IPS DF 19.7 (cell line): Measurements from ENCODE around the gene ST6GALNAC3.
"Not testable (repeated sequence)": the region's sequence is repeated elsewhere in the genome, so short reads cannot be mapped to it uniquely, and the experiment has no call there.

ENCODE experiments used
- DNase-seq: peaks from one replicate; pipeline ENCODE4 v3.0.0-alpha.2; 2013; ENCODE audit warnings: low read depth, low spot score

Gene ST6GALNAC3

DNA sequence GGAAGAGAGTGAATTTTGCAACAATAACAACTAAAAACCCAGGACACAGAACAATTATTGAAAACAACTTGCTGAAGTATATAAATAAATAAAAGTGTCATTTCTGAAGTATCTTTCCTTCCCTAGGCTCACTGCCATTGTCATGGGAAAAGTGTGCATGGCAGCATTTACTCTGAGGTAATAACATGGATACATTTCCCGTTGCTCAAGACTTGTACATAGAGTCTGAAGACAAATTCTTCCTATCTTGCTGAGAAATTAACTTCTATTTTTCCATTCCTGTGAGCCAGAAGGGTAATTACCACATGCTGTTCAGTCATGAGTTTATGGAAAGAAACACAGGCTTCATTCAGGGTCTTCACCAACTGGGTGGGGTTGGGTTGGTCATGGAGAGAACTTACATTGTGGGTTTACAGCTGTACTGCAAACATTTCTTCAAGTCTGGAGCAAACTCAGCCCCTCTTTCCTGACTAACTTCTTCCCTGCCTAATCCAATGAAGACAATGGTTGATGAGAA is 32.2 kb downstream of the ST6GALNAC3 start:
- DNase-seq: no peak

DNA sequence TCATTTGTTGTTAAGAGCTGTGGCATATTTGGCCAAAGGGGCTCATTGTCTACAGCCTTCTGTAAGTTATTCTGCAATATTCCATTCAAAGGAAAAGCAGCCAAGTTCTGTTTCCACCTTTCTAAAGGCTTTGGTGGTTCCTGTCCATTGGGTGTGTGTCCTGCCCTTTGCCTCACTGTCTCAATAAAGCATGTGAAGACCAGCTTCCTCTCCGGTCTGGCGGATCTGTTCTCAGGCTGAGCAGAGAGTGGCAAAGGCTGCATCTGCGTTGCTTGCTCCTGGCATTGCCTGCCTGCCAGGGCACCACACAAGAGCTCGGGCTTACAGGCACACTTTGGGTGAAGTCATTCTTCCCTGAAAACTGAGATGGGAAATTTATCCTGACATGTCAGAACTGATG is 34.9 kb downstream of the ST6GALNAC3 start:
- no peak for DNase-seq

DNA sequence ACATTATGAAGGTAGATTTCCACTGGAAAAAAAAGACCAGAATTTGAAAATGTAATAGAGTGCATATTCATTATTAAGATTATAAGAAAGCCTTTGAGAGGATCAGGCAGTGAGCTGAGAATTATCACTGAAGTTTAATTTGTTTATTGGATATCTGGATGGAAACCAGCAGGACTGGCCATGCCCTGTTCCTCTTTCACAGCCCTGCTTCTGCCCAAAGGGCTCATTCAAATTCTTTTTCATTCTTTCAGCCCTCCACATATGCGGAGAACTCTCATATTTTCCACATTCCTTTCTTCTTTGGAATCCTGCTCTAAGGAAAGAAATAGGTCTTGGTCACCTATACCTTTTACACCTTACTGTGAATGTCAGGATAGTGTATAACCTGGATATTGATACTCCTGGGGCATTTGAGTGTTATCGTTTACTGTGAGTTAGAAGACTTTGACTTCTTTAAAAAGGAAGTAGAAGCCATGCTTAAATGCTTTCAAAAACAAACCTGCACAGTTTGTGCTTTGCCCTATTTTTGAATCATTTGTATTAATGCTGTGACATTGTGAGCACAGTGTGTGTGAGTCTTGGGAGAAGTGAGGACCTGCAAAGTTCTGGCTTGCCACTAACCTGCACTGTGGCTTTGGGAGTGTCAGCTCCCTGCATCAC is 35.5 kb downstream of the ST6GALNAC3 start:
- DNase-seq: no peak

- DNase-seq: no peak
Measured at GRCh38 chr1:76110666-76111065, 36.1 kb downstream of the ST6GALNAC3 start.

- DNase-seq: not testable (repeated sequence)
Measured at GRCh38 chr1:76112321-76112720, 37.8 kb downstream of the ST6GALNAC3 start.

DNA sequence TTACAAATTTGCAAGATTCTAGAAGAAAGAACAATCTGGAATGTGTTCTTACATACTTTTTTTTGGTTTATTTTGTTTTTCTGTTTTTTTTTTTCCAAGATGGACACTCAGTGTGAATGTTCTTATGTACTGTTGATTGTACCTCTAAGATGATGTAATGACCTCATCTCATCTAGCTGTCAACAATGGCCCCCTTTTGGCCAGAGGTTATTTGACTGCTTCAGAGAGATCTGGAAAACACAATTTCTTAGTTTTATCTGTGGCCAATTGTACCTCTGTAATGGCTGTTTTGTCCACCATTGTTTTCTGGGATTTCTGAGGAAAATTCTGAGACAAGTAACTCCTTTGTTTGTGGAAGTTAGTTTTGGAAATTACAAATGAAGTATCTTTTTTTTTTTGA is 38.9 kb downstream of the ST6GALNAC3 start:
- DNase-seq: no peak

GRCh38 chr1:76115171-76115570 is 40.6 kb downstream of the ST6GALNAC3 start:
- DNase-seq: no peak

- no peak for DNase-seq
Measured at GRCh38 chr1:76121850-76122249, 47.3 kb downstream of the ST6GALNAC3 start.

DNA sequence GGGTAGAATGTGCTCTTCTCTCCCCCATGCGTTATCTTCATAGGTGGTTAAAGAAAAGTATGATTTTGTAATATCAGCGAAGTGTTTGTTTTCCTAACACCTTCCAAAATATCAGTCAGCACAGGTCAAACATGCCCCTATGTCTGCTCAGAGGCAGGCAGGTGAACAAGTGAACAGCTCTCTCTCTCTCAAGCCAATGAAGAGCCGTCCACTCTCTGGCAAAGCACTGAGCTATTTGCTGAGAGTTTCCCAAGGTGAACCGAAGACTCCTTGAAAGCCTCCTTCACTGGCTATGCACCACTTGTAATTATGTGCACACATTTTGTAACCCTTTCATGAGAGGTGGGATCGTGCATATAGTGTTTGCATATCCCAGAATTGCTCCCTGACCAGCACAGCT is 47.7 kb downstream of the ST6GALNAC3 start:
- DNase-seq: no peak

- DNase-seq: not testable (repeated sequence)
Measured at GRCh38 chr1:76123411-76124064, 49.0 kb downstream of the ST6GALNAC3 start.

- DNase-seq: no peak
Measured at GRCh38 chr1:76124196-76124595, 49.6 kb downstream of the ST6GALNAC3 start.

DNA sequence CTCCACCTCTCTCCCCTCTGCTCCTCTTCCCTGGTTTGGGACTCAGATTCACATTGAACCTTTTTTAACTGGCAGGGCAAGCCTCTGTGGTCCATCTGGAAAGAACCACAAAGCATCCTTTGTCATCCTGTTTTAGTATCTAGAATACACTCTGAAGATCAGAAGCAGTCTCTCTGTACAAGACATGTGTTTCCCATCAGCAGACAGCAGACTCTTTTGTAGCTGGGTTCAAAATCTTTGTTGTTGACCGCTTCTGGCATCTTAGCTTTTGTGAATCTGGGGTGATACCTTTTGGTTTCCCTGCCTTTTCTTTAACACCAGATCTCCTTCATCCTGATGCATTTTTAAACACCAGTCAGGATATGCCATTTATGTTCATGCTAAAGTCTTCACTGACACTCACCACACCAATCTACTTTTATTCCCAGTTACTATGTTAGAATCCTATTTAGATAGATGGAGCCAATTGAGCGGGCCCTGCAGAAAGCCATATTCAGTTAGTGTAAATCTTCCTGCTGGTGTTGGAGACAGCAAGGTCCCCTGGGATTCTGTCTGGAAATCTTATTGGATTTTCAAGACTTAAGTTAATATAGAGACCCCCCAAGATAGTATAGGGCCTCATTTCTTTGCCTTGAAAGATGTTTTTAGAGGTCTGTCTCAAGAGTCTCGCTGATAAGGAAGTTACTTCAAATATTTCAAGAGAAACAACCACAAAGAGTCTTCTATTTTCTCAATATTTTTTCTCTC is 51.1 kb downstream of the ST6GALNAC3 start:
- DNase-seq: no peak

DNA sequence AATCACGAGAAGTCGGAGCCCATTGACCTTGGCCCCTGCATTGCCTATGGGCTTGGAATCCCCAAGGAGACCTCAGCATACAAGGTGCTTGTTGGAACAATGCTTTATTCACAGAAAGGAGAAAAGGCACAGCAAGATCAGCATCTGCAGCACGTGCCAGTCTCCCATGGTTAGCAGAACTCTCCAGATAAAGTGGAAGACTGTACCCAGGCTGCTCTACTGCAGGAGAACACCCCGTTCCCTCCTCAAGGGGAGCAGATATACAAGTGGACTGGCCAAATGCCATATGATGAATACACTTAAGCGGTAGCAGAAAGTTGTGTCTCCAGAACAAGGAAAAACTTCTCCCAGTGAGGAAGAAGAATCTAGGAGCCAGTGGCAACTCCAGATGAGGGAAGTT is 53.5 kb downstream of the ST6GALNAC3 start:
- no peak for DNase-seq

GRCh38 chr1:76129731-76130130 is 55.2 kb downstream of the ST6GALNAC3 start:
- peak; percentile 33 for DNase-seq

DNA sequence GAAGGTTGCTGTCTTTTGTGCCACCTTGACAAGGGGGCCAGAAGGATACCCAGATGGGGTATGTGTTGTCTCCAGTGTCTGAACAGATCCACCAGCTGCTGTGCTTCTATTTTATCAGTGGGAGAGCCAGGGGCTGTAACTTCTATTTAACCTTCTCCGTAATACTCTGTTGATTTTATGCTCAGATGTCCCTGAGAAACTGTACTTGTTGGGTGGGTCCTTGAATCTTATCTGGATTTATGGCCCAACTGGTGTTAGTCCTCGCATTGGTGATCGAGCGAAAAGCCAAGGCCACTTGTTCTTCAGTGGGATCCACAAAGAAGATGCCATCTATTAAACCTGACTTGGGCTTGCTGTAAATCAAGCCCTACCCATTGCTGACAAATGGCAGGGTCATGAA is 56.4 kb downstream of the ST6GALNAC3 start:
- DNase-seq: no peak

DNA sequence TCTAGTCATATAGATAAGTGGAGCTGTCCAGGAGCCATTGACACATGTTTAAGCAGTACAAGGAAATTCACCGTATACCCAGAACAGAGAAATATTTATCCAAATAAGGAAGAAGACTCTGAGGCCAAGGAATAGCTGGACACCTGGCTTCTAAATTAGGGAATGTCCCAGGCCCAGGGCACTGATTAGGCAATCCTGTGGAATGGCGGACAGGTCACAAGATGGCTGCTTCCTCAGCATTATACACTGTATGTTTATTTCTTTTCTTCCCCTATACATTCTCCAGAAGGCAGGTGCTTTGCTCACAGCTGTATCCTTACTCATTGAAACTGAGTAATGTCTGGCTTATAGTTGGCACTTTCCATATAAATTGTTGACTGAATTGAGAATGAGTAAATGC is 59.4 kb downstream of the ST6GALNAC3 start:
- DNase-seq: no peak

DNA sequence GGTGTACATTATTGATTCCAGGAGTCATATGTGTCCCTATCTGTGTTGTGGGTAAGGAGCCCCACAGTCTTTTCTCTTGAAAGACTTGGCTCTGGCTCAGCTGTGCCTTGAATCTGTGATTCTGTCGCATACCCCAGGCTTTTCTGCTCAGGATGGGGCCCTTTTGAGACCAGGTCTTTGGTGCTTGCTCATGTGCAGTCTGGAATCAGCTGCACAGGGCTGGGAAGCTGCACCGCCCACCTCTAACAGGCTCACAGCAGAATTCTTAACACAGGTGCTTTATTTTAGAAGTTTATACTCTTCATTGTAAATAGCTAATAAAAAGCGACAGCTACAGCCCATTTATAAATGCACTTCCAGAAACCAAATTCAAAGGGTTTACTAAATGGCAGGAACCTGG is 61.3 kb downstream of the ST6GALNAC3 start:
- DNase-seq: no peak

- no peak for DNase-seq
Measured at GRCh38 chr1:76136894-76137293, 62.3 kb downstream of the ST6GALNAC3 start.

DNA sequence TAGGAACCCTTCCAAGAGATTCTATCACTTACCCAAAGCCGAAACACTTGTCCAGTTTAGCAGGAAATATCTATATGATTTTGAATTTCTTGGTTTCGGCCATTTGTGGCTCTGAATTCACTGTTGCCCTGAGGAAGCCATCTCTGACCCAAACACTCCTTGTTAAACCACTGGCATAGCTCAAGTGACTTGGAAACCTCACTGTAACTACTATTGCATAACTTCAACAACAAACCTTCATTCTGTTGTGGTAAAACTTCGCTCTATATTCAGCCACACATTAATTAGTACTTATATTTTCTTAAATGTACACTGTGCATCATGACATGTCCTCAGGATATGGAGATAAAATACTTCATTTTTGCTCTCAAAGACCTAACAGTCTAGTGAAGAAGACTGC is 63.2 kb downstream of the ST6GALNAC3 start:
- no peak for DNase-seq

DNA sequence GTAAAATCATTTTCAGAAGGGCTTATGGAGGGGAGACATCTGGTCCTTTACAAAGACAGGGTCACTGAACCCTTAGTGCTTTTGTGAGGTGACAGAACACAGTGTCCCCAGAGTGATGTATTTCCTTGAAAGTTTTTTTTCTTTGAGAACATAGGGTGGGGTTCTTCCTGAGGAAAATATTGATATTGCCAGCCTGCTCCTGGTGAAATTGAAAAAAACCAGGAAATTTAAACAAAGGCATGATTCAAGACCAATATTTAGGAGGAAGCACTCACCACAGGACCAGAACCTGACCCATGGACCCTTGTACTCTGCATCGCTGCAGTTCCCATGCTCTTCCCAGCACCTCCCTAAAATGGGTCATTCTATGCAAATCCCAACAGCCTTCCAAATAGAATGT is 63.7 kb downstream of the ST6GALNAC3 start:
- no peak for DNase-seq

DNA sequence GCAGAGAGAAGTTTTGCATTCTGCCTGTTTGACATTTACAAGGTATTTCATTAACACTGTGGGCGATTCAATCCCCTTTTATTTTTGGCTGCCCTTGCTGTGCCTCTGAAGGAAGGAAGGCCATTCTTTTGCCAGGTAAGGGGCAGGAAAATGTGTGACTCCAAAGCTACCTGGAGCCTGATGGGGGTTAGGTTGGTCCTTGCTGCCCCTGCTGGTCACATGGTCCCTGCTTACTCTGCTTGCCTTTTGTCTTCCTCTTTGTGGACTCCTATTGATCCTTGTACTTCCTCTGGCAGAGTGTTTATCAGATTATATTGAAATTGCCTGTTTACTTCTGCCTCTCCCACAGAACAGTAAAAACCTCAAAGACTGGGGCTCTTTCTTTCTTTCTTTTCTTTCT is 65.7 kb downstream of the ST6GALNAC3 start:
- peak; percentile 25 for DNase-seq

DNA sequence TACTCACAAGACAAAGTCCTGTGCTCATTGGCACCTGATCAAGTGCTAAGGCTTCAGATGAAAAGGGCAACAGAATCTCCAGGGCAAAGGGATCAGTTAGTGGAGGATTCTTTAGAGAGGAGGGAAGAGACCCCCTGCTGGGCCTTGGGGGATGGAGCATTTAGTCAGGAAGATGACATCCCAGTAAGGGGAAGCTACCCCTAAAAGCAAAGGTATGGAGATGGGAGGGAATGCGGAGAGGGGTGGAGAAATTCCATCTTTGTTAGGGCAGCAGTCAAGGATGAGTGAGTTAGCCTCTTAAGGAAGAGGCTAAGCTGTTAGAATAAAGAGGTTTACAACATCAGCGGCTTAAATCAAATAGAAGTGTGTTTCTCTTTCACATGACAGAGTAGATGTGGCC is 67.4 kb downstream of the ST6GALNAC3 start:
- peak; percentile 35 for DNase-seq
